HepG2 (cell line): ENCODE data around the gene LRRC8E. TPM values are rescaled to one million over a fixed set of nuclear protein-coding genes. Genes with fewer than 3 reads are reported as not detected.

Experiments
- ARNT ChIP-seq: fragments of 450-650 bp; IDR thresholded peaks from 2 replicates; pipeline ENCODE4 v1.6.1; 2017
- ATF2 ChIP-seq: sonication (generic); formaldehyde crosslinking; IDR thresholded peaks from 2 replicates; pipeline ENCODE4 v1.4.0; 2020; ENCODE audit warnings: missing genetic modification reagents
- GLI4 ChIP-seq: sonication (generic); formaldehyde crosslinking; IDR thresholded peaks from 2 replicates; pipeline ENCODE4 v1.5.1; 2020; ENCODE audit warnings: missing genetic modification reagents, mild to moderate bottlenecking, moderate library complexity, borderline replicate concordance
- KDM5B ChIP-seq: sonication (generic); formaldehyde crosslinking; IDR thresholded peaks from 2 replicates; pipeline ENCODE4 v1.4.0; 2020; ENCODE audit warnings: missing genetic modification reagents, mild to moderate bottlenecking, borderline replicate concordance
- LCORL ChIP-seq, 2 experiments: fragments of 450-650 bp in 1 of 2; sonication (generic) in 1 of 2; formaldehyde crosslinking in 1 of 2; IDR thresholded peaks; 2 replicates each; pipeline versions ENCODE4 v1.5.0 to v1.6.1; 2017 to 2020; ENCODE audit warnings: antibody characterized with exemption in 1 of 2, missing genetic modification reagents in 1 of 2
- MEIS1 ChIP-seq: sonication (generic); formaldehyde crosslinking; IDR thresholded peaks from 2 replicates; pipeline ENCODE4 v1.9.0; 2021; ENCODE audit warnings: mild to moderate bottlenecking, missing genetic modification reagents, moderate library complexity, borderline replicate concordance
- MLX ChIP-seq: IDR thresholded peaks from 2 replicates; pipeline ENCODE4 v1.6.1; 2016
- NBN ChIP-seq: fragments of 450-650 bp; conservative IDR thresholded peaks from 2 replicates; pipeline ENCODE4 v1.6.1; 2017
- NCOA2 ChIP-seq: sonication (generic); formaldehyde crosslinking; IDR thresholded peaks from 2 replicates; pipeline ENCODE4 v1.8.0; 2022; ENCODE audit warnings: inconsistent platforms
- TP53 ChIP-seq: sonication (generic); formaldehyde crosslinking; conservative IDR thresholded peaks from 2 replicates; pipeline ENCODE4 v1.4.0; 2020; ENCODE audit warnings: missing genetic modification reagents
- YY1 ChIP-seq: IDR thresholded peaks from 2 replicates; pipeline ENCODE4 v1.6.1; 2011; ENCODE audit warnings: low read length, low read depth, moderate library complexity, mild to moderate bottlenecking; ENCODE audit not compliant: insufficient read depth, insufficient replicate concordance
- ZBTB21 ChIP-seq: sonication (generic); formaldehyde crosslinking; IDR thresholded peaks from 2 replicates; pipeline ENCODE4 v1.4.0; 2020; ENCODE audit warnings: missing genetic modification reagents
- ZBTB7B ChIP-seq: sonication (generic); formaldehyde crosslinking; IDR thresholded peaks from 2 replicates; pipeline ENCODE4 v1.4.0; 2020; ENCODE audit warnings: missing genetic modification reagents
- ZMYM2 ChIP-seq: sonication (generic); formaldehyde crosslinking; IDR thresholded peaks from 2 replicates; pipeline ENCODE4 v1.8.0; 2022; ENCODE audit warnings: mild to moderate bottlenecking, missing genetic modification reagents
- ZNF274 ChIP-seq: sonication (generic); formaldehyde crosslinking; IDR thresholded peaks from 2 replicates; pipeline ENCODE4 v1.5.1; 2020; ENCODE audit warnings: mild to moderate bottlenecking, missing genetic modification reagents
- ZNF646 ChIP-seq: sonication (generic); formaldehyde crosslinking; IDR thresholded peaks from 2 replicates; pipeline ENCODE4 v1.9.0; 2021; ENCODE audit warnings: mild to moderate bottlenecking, missing genetic modification reagents
- ZNF747 ChIP-seq: sonication (generic); formaldehyde crosslinking; IDR thresholded peaks from 2 replicates; pipeline ENCODE4 v1.8.1; 2023; ENCODE audit warnings: missing genetic modification reagents, mild to moderate bottlenecking, borderline replicate concordance
- ZNF775 ChIP-seq: sonication (generic); formaldehyde crosslinking; IDR thresholded peaks from 2 replicates; pipeline ENCODE4 v1.4.0; 2020; ENCODE audit warnings: missing genetic modification reagents, mild to moderate bottlenecking, moderate library complexity, borderline replicate concordance
- ZNF792 ChIP-seq: IDR thresholded peaks from 2 replicates; pipeline ENCODE4 v1.6.1; 2016
- polyA plus RNA-seq, 8 experiments: library from polyadenylated mRNA; depleted of rRNA in 3 of 8; stranded (reverse) in 7 of 8; unstranded in 1 of 8; fragments of >200 nt; fragmentation: Illumina TruSeq in 4 of 8; extraction: Trizol in 4 of 8; gene quantifications; 2 replicates each; pipeline versions ENCODE4 v1.2.1 to v1.2.3, GENCODE V29; 2011 to 2016; ENCODE audit warnings: low read depth in 4 of 8, missing spikeins in 1 of 8, mixed read lengths in 1 of 8; ENCODE audit not compliant: insufficient read depth in 1 of 8
- total RNA-seq, 5 experiments: library from RNA; depleted of rRNA; stranded (reverse); fragments of >200 nt; fragmentation: Illumina TruSeq; extraction: Trizol; gene quantifications; 2 replicates each; pipeline ENCODE4 v1.2.3, GENCODE V29; 2016; ENCODE audit warnings: low read depth in 1 of 5
- TF ChIP-seq, protein P1 (sequence below): sonication (generic); formaldehyde crosslinking; IDR thresholded peaks from 2 replicates; pipeline ENCODE4 v1.8.1; 2022; ENCODE audit warnings: mild to moderate bottlenecking, missing genetic modification reagents

LRRC8E gene
- total and polyA plus RNA-seq, 2 of the 13 experiments (the other 11 are each of a cell fraction or from before 2014, with no cell fraction given), result 8.0 to 10.3 TPM

DNA sequence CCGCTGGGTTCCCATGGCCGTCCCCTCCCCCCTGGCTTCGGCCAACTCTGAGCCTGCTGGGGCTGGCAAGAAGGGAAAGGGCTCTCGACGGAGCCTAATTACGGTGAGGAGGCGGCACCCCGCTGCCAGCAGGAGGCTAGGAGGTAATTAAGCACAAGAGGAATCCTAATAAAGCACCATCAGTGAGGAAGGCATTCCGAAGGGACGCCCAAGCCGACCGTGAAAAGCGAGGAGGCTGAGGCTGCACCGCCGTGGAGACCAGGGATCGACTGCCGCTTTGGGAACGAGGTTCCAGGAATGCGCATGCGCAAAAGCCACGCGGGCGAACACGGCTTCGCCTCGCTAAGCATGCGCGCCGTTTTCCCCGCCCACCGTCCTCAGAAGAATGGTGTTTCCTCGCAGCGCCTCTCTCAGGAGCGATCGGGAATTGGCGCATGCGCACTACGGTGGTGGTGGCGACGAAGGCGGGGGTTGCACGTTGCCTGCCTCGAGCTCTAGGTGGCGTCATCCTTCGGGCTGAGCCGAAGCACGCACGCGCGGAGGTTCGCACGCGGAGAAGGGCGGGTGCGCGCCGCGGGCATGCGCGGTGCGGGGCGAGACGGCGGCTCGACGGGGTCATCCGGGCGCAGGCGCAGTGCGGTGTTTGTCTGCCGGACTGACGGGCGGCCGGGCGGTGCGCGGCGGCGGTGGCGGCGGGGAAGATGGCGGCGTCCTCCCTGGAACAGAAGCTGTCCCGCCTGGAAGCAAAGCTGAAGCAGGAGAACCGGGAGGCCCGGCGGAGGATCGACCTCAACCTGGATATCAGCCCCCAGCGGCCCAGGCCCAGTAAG lies 15.1 kb downstream of the LRRC8E start, which contains the start of gene MAP2K7 (continued):
- TF ChIP-seq TP53 (no peak), MEIS1 (no peak; the same call in 1 of the 2 replicates), ZNF646 (CRISPR knock-in tag) (no peak), ZNF747 (CRISPR knock-in tag) (peak; percentile 88; the same call in 1 of the 2 replicates), GLI4 (CRISPR knock-in tag) (peak; percentile 95; the same call in 1 of the 2 replicates), ARNT (no peak), ZBTB21 (CRISPR knock-in tag) (no peak), NBN (no peak), ZNF274 (peak; percentile 95), ZMYM2 (CRISPR knock-in tag) (no peak; the same call in 1 of the 2 replicates), LCORL (IDR thresholded peaks at IDR 0.05) (no peak), LCORL (CRISPR knock-in tag; IDR thresholded peaks at IDR 0.05) (peak; percentile 39), ZNF792 (CRISPR knock-in tag) (peak; percentile 85), ZBTB7B (CRISPR knock-in tag) (peak; percentile 62; the same call in 1 of the 2 replicates), MLX (CRISPR knock-in tag) (peak; percentile 41; the same call in 1 of the 2 replicates), ZNF775 (CRISPR knock-in tag) (no peak), YY1 (peak; percentile 92), ATF2 (CRISPR knock-in tag) (peak; percentile 84), KDM5B (peak; percentile 84; the same call in 1 of the 2 replicates), NCOA2 (CRISPR knock-in tag) (peak; percentile 61; the same call in 1 of the 2 replicates)
- TF ChIP-seq, protein P1, sequence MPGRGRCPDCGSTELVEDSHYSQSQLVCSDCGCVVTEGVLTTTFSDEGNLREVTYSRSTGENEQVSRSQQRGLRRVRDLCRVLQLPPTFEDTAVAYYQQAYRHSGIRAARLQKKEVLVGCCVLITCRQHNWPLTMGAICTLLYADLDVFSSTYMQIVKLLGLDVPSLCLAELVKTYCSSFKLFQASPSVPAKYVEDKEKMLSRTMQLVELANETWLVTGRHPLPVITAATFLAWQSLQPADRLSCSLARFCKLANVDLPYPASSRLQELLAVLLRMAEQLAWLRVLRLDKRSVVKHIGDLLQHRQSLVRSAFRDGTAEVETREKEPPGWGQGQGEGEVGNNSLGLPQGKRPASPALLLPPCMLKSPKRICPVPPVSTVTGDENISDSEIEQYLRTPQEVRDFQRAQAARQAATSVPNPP, result no peak; the same call in 1 of the 2 replicates
